Measurements from ENCODE around the gene QSOX1.
"Not testable (repeated sequence)": the region's sequence is repeated elsewhere in the genome, so short reads cannot be mapped to it uniquely, and the experiment has no call there.

The QSOX1 gene

DNA sequence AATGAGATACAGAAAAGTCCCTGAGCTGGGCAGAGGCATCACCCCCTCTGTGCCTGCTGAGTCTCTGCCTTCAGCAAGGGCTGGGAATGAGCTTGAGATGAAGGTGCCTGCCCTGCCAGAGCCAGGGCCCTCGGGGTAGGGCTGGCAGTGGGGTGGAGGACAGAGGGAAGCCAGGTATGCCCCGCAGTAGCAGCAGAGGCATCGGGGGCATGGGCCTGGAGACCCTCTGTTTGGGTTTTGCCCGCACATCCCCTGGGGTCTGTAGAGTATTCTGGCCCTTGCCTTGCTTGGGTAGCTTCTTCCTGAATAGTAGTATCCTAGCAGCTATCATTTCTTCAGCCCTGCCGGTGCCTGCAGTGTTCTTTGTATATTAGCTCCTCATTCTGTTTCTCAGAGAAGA is 33.0 kb downstream of the QSOX1 start:
- DNase-seq (ENCODE audit: low read depth in 1 of 2, low spot score in 1 of 2) = no peak

DNA sequence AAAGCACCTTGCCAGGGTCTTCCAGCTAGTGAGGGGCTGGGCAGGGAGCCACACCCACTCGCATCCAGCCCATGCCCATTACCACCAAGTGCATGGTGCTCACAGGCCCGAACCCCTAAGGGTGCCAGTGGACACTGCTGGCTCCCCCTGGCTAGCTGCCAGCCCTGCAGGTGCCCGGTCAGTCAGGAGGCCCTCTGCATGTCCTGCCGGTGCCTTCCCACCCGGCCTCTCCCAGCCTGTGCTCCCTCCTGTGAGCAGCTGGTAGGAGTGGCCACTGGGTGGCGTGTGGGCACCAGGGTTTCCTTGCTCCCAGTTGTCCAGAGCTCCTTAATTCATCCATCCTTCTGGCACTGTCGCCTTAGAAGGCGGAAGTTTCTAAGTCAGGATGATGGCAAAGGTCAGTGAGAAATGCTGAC is 33.4 kb downstream of the QSOX1 start:
- no peak for DNase-seq (ENCODE audit: low read depth in 1 of 2, low spot score in 1 of 2)

DNA sequence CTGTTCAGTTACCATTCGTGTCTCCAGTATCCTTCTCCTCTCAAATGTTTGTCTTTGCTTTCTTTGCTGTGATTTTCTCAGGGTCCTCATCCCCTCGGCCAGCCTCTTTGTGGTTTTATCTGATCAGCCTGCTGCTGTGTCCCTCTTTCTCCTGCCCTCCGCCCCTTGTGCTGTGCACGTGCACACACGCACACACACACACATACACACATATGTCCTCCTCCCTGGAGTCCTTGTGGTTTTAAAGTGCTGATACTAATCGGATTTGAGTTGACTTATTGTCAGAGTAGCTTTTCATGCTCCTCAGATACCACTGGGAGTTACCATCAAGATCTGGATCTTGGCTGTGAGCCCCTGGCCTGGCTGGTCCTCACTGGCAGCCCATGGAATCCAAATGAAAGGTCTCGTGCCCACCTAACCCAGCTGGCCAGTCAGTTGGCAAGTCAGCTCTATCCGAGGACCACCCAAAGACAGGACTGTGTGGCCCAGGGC is 34.1 kb downstream of the QSOX1 start:
- no peak for DNase-seq (ENCODE audit: low read depth in 1 of 2, low spot score in 1 of 2)

DNA sequence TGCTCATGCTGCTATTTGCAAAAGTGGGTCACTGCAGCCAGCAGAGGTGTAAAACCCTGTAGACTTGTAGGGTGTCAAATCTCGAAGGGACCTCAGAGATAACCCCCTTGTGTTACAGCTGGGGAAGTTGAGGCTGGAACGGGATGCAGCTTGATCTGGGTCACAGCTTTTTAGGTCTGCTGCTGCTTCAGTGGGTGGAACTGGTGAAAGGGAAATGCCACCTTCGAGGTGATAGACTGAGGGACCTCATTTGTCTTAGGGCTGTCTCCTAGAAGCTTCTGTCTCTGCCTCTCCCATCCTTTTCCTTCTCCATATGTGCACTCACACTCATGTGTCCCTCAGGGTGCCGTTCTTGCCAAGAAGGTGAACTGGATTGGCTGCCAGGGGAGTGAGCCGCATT is 35.4 kb downstream of the QSOX1 start:
- no peak for DNase-seq (ENCODE audit: low read depth in 1 of 2, low spot score in 1 of 2)

DNA sequence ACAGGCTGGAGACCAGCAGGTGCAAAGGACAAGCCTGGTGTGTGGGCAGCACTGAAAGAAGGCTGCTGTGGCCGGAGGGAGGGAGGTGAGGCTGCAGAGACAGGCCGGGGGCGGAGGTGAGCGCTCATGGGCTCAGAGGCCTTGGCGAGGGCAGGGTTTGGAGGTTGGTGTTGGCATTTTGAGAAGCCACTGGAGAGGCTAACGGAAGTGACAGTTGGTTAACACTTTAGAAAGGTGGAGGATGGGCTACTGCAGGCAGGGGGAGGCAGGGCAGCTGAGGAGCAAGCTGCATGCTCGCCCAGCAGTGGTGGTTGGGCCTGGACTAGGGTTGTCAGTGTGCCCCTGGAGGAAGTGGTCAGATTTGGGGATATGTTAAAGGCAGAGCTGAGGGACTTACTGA is 37.5 kb downstream of the QSOX1 start:
- DNase-seq (ENCODE audit: low read depth in 1 of 2, low spot score in 1 of 2) = no peak

DNA sequence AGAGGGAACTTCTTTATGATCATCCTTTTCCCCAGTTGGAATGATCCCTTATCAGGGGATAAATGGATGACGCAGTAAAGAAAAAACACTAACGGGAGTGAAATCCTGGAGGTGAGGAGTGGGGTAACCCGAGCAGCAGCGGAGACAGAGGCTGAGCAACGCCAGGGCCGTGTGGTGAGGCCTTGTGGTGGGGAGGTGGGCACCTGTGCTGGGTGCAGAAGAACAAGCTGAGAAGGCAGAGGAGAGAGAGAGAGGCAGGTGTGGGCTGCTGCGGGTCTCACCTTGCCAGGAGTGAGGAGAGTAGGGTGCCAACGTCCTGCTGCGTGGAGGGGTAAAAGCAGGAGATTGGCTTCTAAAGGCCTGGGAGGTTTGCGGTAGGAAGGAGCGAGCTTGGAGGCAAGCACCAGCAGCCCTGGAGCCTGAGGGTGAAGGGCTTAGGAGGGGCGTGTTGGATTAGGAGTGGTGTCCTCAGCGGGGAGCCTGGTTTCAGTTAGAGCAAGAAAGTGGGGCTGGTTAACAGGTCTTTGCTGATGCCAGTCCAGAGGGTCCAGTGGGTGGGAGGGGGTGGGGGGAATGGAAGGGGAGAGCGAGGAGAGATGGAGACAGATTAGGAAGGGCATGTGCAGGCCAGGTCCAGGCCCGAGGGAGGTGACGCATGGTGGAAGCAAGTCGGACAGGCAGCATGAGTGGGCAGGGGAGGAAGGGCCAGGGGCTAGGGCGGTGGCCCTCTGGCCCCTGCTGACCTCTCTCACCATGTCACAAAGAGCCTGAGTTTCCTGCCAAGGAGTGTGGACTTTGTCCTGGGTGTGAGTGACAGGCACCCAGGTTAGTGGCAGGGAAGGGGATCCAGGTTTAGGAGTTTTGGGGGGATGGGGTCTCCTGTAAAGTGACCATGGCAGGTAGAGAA is 38.7 kb downstream of the QSOX1 start:
- no peak for DNase-seq (ENCODE audit: low read depth in 1 of 2, low spot score in 1 of 2)

DNA sequence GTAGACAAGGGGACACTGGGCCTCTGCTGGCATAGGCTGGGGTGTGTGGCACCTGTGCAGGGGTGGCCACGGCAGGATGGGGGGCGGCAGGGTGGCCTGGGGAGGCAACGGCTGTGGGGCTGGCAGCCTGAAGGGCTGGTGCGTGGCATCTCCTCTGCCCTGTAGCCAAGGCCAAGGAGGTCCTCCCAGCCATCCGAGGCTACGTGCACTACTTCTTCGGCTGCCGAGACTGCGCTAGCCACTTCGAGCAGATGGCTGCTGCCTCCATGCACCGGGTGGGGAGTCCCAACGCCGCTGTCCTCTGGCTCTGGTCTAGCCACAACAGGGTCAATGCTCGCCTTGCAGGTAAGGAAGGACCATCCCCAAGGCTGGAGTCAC is 39.4 kb downstream of the QSOX1 start:
- DNase-seq (ENCODE audit: low read depth in 1 of 2, low spot score in 1 of 2) = no peak

DNA sequence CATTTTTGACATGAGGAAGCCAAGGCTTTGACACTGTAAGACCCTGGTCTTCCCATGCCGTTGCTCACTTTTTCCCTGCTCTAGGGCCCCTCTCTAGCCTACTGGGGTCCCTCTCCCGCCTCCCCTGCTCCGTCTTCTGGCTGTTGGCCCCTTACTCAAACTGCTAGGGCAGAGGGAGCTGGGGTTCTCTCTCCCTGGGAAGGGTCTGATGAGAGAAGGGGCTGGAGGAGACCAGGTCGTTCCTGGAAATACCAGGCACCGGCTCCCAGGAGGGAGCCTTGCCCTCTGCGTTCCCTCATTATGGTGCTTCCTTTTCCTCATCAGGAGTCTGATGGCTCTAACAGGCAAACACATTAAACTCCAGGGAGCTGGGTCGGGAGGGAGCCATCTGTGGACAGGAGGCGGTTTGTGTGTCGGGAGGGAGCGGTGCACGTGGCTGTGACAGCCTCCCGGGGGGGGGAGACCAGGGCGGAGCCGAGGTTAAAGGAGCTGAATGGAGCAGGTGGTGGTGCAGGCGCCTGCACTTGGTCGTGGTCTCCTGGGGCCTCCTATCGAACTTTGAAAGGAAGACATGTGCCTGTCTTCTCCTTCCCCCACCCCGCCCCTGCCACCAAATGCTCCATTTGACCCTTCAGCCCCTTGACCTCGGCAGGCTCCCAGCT is 40.0 kb downstream of the QSOX1 start:
- DNase-seq (ENCODE audit: low read depth in 1 of 2, low spot score in 1 of 2) = no peak

DNA sequence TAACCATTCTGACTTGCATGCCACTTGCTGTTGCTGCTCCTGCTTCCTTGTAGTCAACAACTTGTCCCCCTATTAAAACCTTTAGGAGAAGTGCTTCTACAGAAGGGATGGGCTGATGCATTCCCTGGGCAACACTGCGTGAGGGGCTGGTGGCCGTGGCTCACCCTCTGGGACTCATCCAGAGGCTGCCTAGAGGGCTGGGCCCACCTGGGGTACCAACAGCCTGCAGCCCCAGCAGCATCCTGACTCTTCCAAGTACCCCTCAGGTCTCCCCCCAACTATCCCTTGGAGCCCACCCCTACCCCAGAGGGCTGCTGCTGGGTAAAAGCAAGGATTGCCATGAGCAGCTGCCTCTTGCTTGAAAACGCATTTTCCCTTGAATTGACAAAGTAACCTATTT is 40.7 kb downstream of the QSOX1 start:
- DNase-seq (ENCODE audit: low read depth in 1 of 2, low spot score in 1 of 2) = no peak

DNA sequence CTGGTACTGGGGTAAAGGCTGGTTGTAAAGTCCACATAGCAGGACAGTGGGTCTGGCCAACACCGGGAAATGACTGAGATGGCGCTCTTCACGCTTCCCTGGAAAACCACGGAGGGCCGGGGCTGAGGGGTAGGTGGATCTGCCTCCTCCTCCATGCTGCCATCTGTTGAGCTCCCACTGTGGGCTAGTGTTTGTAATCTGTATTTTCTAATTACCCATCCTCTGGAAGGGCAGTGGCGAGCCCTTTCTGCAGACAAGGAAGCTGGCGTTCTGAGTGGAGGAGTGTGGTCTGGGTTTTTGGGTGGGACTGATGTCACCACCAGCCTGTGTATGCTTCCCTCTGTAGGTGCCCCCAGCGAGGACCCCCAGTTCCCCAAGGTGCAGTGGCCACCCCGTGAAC is 41.2 kb downstream of the QSOX1 start:
- no peak for DNase-seq (ENCODE audit: low read depth in 1 of 2, low spot score in 1 of 2)

DNA sequence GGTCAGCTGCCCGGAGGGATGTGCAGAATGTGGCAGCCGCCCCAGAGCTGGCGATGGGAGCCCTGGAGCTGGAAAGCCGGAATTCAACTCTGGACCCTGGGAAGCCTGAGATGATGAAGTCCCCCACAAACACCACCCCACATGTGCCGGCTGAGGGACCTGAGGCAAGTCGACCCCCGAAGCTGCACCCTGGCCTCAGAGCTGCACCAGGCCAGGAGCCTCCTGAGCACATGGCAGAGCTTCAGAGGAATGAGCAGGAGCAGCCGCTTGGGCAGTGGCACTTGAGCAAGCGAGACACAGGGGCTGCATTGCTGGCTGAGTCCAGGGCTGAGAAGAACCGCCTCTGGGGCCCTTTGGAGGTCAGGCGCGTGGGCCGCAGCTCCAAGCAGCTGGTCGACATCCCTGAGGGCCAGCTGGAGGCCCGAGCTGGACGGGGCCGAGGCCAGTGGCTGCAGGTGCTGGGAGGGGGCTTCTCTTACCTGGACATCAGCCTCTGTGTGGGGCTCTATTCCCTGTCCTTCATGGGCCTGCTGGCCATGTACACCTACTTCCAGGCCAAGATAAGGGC is 41.9 kb downstream of the QSOX1 start:
- DNase-seq (ENCODE audit: low read depth in 1 of 2, low spot score in 1 of 2) = no peak

DNA sequence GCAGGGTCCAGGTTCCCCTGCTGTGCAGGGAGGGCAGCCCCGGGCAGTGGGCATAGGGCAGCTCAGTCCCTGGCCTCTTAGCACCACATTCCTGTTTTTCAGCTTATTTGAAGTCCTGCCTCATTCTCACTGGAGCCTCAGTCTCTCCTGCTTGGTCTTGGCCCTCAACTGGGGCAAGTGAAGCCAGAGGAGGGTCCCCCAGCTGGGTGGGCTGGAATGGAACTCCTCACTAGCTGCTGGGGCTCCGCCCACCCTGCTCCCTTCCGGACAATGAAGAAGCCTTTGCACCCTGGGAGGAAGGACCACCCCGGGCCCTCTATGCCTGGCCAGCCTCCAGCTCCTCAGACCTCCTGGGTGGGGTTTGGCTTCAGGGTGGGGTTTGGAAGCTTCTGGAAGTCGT is 42.6 kb downstream of the QSOX1 start:
- no peak for DNase-seq (ENCODE audit: low read depth in 1 of 2, low spot score in 1 of 2)

DNA sequence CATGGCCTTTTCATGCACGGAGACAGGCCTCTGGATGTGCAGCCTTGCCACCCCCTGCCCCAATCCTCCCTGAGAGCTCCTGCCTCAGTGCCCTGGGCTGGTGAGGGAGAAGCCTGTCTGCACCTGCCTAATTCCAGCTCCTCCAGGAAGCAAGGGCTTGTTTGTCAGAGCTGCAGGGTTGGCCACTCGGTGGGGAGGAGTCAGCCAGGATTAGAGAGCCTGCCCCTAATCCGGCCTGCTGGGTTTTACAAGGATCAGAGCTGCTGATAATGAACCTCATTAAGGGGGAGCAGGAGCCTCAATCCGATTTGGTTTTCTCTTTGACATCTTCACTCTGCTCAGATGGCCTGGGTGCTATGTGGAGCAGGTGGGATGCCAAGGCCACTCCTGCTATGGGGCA is 43.5 kb downstream of the QSOX1 start:
- DNase-seq (ENCODE audit: low read depth in 1 of 2, low spot score in 1 of 2) = no peak

DNA sequence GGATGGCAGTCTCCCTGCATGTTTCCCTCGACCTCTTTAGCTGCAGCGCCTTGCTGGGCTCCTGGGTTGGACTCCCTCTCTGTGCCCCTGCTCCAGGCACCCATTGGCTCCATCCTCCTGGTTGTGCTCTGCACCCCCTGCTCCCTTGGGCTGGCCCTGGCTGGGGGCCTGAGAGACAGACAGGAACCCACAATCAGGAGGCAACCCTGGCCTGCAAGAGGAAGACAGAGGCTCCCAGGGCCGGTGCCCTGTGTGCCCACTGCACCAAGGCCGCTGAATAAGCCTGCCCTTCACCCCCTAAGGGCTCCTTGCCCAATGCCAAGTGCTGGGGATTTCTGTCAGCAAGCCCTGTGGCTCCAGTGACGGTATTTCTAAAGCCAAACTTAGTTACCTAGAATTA is 43.9 kb downstream of the QSOX1 start:
- no peak for DNase-seq (ENCODE audit: low read depth in 1 of 2, low spot score in 1 of 2)

DNA sequence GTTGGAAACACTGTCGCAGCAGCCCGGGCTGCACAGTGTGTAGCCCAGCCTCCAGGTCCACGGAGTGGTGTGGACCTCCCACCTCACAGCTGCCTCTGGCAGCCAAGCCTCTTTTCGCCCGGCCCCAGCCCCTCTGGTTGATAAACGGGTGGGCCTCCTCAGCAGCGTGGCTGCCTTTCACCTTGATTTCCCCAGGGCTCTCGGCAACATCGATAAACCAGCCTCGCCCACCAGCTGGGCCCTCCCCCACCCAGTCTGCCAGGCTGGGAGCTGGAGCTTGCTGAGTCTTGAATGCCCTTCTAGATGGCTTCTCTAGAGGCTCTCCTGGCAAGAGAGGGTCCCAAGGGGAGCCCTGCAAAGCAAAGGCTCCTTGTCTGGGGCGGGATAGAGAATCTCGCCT is 44.3 kb downstream of the QSOX1 start:
- no peak for DNase-seq (ENCODE audit: low read depth in 1 of 2, low spot score in 1 of 2)

DNA sequence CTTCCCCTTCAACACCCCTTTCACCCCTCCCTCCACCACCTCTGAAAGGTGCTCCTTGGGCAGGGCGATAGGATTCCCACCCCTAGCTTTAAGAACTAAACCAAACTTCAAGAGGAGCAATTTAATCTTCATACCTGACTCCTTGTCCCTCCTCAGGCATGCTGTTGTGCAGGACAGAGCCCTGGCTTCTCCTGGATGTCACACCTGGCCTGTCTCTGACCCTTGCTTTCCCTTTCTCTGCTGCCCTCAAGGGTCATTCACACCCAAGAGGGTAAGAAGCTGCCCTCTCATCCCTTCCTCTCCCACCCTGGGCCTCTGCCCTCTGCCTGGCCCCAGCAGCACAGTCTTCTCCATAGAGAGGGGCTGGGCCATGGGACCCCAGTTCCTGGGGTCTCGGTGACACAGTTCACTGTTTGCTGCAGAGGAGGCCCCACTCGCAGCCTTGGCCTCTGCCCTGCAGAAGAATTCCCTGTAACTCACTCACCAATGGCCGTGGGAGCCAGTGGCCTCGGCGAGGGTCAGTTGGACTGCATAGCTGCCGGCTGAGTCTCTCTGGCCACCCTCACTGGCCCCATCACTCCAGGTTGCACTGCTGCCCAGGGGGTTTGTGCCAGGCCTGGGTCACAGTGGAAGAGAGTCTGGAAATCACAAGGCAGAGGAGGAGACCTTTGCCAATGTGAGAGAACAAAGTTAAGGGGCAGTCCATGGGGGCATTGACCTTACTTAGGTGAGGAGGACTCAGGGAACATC is 47.0 kb downstream of the QSOX1 start:
- no peak for DNase-seq (ENCODE audit: low read depth in 1 of 2, low spot score in 1 of 2)

DNA sequence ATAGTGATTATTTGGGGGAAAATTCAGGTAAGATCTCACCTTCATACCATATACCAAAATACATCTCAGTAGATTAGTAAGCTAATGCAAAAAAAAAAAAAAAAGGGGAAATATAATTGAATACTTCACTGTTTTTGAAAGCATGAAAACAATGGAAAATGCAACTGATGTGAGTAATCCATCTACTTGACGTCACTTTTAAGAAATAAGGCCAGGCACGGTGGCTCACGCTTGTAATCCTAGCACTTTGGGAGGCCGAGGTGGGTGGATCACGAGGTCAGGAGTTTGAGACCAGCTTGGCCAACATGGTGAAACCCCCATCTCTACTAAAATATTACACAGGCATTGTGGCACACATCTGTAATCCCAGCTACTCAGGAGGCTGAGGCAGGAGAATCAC is 47.9 kb downstream of the QSOX1 start:
- not testable (repeated sequence) for DNase-seq (ENCODE audit: low read depth in 1 of 2, low spot score in 1 of 2)

DNA sequence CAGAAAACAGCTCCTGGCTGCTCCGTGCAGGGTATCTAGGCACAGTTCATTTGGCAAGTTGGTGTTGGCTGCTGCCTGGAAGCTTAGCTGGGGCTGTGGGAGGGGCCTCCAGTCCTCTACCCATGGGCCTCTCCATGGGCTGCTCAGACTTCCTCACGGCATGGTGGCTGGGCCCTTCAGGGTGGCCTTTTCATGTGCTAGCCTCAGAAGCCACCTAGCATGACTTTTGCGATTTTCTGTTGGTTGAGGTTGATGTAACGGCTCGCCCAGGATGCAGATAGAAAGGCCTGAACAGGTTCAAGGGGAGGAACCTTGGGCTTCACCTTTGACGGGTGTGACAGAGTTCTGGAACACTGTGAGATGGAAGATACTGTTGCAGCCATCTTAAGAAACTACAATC is 49.6 kb downstream of the QSOX1 start:
- no peak for DNase-seq (ENCODE audit: low read depth in 1 of 2, low spot score in 1 of 2)

DNA sequence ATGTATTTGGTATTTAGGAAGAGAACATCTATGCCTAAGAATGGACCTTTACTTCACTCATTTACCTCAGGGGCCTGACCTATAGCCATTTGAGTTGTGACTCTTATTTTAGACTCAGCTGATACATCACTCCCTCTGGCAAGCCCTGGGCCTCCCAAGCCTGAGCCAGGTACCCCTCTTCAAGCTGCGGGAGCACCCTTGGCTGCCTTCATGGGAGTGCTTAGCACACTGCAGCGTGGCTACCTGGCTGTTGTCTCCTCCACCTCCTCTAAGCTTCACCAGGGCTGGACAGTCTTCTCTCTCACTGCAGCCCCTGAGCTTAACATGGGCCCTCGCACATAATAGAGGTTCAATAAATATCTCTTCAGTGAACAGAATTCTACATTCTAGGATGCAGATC is 51.9 kb downstream of the QSOX1 start:
- DNase-seq (ENCODE audit: low read depth in 1 of 2, low spot score in 1 of 2) = no peak

DNA sequence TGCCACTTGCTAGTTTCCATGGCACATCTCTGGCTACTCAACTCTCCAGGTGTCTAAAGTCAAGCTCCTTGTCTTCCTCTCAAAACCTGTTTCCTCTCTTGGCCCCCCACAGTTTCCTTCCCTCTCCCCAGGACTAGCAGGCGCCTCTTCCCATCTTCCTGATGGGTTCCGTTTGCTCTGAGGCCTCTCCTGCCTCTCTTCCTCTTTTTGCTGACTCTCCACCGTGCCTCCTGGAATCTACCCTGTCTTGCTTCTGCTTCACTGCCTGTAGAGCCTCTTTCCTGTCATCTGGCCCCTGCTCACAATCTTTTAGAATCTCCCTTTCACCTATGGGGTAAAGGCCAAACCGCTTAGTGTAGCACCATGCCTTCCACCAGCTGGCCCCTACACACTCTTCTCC is 53.6 kb downstream of the QSOX1 start:
- DNase-seq (ENCODE audit: low read depth in 1 of 2, low spot score in 1 of 2) = no peak

DNA sequence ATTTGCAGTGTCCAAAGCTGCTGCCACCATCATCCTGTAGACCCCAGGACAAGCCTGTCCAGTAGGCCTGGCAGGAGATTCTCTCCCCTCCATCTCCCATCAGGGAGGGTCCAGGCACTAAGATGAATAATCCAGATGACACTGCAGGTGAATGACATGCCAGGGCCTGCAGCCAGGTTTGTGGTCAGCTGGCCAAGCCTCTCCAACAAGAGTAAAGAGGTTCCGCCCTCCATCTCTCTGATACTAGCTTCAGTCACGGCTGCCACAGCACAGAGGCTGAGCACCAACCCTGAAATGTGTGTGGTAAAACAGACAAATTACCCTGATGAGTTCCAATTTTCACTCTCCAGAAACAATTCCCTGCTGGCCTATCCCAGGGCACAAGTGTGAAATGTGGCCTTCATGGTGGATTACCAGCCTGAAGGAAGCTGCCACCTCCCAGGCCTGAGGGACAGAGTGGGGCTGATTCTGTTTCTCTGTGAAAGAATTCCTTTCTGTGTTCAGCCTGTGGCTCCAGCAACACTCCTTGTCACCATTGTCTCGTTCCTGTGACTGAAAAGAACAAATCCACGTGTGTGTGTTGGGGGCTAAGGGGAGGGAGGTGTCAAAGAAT is 55.4 kb downstream of the QSOX1 start:
- DNase-seq (ENCODE audit: low read depth in 1 of 2, low spot score in 1 of 2) = no peak

Data from stimulated activated CD4-positive, alpha-beta T cell treated with anti-CD3 and anti-CD28 coated beads, Interleukin-15, amount 100 ng/mL, for 1 hour (primary cell).